ENCODE data around the gene GABRA5.

DNA sequence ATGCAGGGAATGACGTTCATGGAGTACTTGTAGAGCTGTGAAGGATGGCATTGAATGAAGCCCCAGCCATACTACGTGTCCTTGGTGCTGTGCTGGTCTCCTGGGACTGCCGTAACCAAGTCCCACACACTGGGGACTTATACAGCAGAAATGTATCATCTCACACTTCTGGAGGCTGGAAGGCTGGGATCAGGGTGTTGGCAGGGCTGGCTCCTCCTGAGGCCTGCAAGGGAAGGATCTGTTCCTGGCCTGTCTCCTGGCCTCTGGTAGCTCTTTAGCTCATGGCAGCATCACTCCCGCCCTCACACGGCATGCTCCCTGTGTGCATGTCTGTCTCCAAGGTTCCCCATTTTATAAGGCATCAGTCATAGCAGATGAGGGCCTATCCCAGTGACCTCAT is 74.6 kb downstream of the GABRA5 start:
- TF ChIP-seq, protein P1, sequence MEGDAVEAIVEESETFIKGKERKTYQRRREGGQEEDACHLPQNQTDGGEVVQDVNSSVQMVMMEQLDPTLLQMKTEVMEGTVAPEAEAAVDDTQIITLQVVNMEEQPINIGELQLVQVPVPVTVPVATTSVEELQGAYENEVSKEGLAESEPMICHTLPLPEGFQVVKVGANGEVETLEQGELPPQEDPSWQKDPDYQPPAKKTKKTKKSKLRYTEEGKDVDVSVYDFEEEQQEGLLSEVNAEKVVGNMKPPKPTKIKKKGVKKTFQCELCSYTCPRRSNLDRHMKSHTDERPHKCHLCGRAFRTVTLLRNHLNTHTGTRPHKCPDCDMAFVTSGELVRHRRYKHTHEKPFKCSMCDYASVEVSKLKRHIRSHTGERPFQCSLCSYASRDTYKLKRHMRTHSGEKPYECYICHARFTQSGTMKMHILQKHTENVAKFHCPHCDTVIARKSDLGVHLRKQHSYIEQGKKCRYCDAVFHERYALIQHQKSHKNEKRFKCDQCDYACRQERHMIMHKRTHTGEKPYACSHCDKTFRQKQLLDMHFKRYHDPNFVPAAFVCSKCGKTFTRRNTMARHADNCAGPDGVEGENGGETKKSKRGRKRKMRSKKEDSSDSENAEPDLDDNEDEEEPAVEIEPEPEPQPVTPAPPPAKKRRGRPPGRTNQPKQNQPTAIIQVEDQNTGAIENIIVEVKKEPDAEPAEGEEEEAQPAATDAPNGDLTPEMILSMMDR (conservative IDR thresholded peaks at IDR 0.05; ENCODE audit: low read length) = no peak
- no peak for TF ChIP-seq EZH2phosphoT487 (IDR thresholded peaks at IDR 0.05; ENCODE audit: borderline replicate concordance, low read depth, low read length)

Measured in OCI-LY7 (cell line).